Measurements from ENCODE around the gene TBC1D20. TPM values are rescaled to one million over a fixed set of nuclear protein-coding genes. Genes with fewer than 3 reads are reported as not detected.

The TBC1D20 gene
- total and polyA plus RNA-seq, 2 experiments from 2014 or later: 31.3 to 40.0 TPM

DNA sequence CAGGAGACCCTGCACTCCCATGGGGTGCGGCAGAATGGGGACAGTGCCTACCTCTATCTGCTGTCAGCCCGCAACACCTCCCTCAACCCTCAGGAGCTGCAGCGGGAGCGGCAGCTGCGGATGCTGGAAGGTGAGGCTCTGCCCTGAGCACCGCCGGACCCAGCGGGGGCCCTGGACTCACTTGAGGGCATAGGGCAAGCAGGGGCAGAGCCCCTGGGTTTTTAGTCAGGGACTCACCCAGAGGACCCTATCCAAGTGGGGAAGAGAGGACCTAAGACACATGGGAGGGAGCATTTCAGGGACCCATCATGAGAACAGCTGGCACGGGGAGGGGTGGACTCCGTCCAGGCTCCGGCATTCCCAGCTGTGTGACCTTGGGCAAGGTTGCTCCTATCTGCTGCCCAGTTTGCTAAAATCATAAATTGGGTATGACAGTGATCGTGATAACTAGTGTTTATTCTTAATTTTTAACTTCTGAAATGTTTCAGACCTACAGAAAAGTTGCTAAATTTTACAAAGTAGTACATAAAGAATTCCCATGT, 44.5 kb downstream of the TBC1D20 start:
- peaks cover 8% of the 10 kb centered on the region for H3K36me3 ChIP-seq
- no peaks in the 10 kb centered on the region for H3K4me1 ChIP-seq (ENCODE audit: low read depth)
- H3K9me3 ChIP-seq (ENCODE audit: low read depth): no peaks in the 10 kb centered on the region
- H3K4me3 ChIP-seq: no peak overlapping the region
- TF ChIP-seq, protein P1, sequence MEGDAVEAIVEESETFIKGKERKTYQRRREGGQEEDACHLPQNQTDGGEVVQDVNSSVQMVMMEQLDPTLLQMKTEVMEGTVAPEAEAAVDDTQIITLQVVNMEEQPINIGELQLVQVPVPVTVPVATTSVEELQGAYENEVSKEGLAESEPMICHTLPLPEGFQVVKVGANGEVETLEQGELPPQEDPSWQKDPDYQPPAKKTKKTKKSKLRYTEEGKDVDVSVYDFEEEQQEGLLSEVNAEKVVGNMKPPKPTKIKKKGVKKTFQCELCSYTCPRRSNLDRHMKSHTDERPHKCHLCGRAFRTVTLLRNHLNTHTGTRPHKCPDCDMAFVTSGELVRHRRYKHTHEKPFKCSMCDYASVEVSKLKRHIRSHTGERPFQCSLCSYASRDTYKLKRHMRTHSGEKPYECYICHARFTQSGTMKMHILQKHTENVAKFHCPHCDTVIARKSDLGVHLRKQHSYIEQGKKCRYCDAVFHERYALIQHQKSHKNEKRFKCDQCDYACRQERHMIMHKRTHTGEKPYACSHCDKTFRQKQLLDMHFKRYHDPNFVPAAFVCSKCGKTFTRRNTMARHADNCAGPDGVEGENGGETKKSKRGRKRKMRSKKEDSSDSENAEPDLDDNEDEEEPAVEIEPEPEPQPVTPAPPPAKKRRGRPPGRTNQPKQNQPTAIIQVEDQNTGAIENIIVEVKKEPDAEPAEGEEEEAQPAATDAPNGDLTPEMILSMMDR (IDR thresholded peaks at IDR 0.05; ENCODE audit: low read depth, low read length): no peak
- H3K27ac ChIP-seq: no peak overlapping the region
- H3K27me3 ChIP-seq: no peaks in the 10 kb centered on the region
- no peak for DNase-seq (ENCODE audit: low read depth in 1 of 2, low spot score in 1 of 2)

DNA sequence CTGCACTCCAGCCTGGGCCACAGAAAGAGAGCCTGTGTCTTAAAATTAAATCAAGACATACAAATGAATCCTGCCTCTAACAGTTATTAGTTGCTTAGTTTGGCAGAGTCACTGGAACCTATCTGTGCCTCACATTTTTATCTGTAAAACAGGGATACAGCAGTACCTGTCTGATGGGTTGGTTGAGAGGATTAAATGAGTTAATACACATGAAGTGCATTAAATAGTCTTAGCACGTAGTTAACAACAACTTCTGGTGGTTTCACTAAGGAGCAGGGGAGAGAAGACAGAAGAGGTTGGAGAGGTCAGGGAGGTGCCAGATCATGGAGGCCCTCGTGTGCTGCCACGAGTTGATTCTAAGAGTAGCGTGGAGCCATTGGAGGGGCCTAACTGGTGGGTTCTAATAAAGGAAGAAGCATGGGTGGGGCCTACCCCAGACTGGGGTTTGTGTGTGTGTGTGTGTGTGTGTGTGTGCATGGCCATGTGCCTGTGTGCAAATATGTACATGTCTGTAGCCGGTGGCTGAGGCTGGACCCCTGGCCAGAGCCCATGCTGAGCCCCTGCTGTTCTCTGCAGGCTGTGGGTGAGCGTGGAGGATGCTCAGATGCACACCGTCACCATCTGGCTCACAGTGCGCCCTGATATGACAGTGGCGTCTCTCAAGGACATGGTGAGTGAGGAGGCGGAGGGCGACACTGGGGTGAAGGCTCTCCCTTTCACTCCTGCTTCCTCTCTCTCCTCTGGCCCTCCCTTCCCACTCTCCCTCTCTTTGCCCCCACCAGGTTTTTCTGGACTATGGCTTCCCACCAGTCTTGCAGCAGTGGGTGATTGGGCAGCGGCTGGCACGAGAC, 45.2 kb downstream of the TBC1D20 start:
- Histone ChIP-seq H3K36me3 (peaks cover 8% of the 10 kb centered on the region), H3K27ac (no peak overlapping the region), H3K27me3 (no peaks in the 10 kb centered on the region), H3K9me3 (ENCODE audit: low read depth) (no peaks in the 10 kb centered on the region), H3K4me3 (no peak overlapping the region), H3K4me1 (ENCODE audit: low read depth) (no peaks in the 10 kb centered on the region)
- TF ChIP-seq, protein P1 (IDR thresholded peaks at IDR 0.05; ENCODE audit: low read depth, low read length): no peak
- DNase-seq (ENCODE audit: low read depth in 1 of 2, low spot score in 1 of 2): no peak

DNA sequence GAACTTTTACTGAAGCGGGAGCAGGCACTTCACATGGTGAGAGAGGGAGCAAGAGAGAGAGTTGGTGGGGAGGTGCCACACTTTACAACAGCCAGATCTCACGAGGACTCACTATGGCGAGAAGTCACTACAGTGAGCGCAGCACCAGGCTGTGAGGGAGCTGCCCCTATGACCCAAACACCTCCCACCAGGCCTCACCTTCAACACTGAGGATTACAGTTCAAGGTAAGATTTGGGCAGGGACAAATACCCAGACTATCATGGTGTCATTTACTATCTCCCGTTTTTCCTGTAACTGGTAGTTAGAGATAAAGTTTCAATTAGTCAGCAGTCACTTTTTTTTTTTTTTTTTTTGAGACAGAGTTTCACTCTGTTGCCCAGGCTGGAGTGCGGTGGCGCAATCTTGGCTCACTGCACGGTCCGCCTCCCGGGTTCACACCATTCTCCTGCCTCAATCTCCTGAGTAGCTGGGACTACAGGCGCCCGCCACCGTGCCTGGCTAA, 46.5 kb downstream of the TBC1D20 start:
- no peaks in the 10 kb centered on the region for H3K27me3 ChIP-seq
- TF ChIP-seq, protein P1 (IDR thresholded peaks at IDR 0.05; ENCODE audit: low read depth, low read length): no peak
- DNase-seq (ENCODE audit: low read depth in 1 of 2, low spot score in 1 of 2): peak in 1 of 2 donors; percentile 46
- H3K36me3 ChIP-seq: peaks cover 2% of the 10 kb centered on the region
- H3K4me3 ChIP-seq: no peak overlapping the region
- H3K9me3 ChIP-seq (ENCODE audit: low read depth): no peaks in the 10 kb centered on the region
- H3K27ac ChIP-seq: no peak overlapping the region
- H3K4me1 ChIP-seq (ENCODE audit: low read depth): no peaks in the 10 kb centered on the region

DNA sequence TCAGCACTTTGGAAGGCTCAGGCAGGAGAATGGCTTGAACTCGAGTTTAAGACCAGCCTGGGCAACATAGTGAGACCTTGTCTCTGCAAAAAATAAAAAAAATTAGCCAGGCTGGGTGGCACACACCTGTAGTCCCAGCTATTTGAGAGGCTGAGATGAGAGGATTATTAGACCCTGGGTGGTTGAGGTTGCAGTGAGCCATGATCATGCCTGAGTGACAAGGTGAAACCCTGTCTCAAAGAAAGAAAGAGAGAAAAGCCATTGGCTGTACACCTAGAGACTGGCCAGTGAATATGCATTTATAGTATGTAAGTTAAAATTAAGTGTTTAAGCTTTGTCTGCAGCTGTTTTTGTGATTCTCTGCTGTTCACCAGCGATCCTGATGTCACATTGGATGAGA, 48.2 kb downstream of the TBC1D20 start:
- no peaks in the 10 kb centered on the region for H3K9me3 ChIP-seq (ENCODE audit: low read depth)
- H3K27me3 ChIP-seq: no peaks in the 10 kb centered on the region
- TF ChIP-seq, protein P1 (IDR thresholded peaks at IDR 0.05; ENCODE audit: low read depth, low read length): no peak
- DNase-seq (ENCODE audit: low read depth in 1 of 2, low spot score in 1 of 2): no peak
- H3K27ac ChIP-seq: no peak overlapping the region
- peaks cover 2% of the 10 kb centered on the region for H3K36me3 ChIP-seq
- H3K4me3 ChIP-seq: no peak overlapping the region
- H3K4me1 ChIP-seq (ENCODE audit: low read depth): peaks cover 3% of the 10 kb centered on the region

DNA sequence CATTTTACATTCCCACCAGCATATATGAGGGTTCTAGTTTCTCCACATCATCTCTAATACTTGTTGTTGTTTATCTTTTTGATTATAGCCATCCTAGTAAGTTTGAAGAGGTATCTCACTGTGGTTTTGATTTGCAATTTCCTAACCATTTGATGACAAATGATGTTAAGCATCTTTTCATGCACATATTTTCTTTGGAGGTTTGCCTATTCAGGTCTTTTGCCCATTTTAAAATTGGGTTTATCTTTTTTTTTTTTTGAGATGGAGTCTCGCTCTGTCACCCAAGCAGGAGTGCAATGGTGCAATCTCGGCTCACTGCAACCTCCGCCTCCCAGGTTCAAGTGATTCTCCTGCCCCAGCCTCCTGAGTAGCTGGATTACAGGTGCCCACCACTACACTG, 50.3 kb downstream of the TBC1D20 start:
- no peak overlapping the region for H3K4me3 ChIP-seq
- peaks cover 2% of the 10 kb centered on the region for H3K36me3 ChIP-seq
- H3K27me3 ChIP-seq: no peaks in the 10 kb centered on the region
- no peaks in the 10 kb centered on the region for H3K9me3 ChIP-seq (ENCODE audit: low read depth)
- no peak overlapping the region for H3K27ac ChIP-seq
- TF ChIP-seq, protein P1 (IDR thresholded peaks at IDR 0.05; ENCODE audit: low read depth, low read length): no peak
- H3K4me1 ChIP-seq (ENCODE audit: low read depth): peaks cover 5% of the 10 kb centered on the region
- DNase-seq (ENCODE audit: low read depth in 1 of 2, low spot score in 1 of 2): no peak
